Activated naive CD4-positive, alpha-beta T cell (primary cell): ENCODE measurements around the gene RRAS.

Experiments used
- DNase-seq, 4 experiments: peaks; one replicate each; lab custom pipeline; 2025; lab: John Stamatoyannopoulos, UW

RRAS gene

DNA sequence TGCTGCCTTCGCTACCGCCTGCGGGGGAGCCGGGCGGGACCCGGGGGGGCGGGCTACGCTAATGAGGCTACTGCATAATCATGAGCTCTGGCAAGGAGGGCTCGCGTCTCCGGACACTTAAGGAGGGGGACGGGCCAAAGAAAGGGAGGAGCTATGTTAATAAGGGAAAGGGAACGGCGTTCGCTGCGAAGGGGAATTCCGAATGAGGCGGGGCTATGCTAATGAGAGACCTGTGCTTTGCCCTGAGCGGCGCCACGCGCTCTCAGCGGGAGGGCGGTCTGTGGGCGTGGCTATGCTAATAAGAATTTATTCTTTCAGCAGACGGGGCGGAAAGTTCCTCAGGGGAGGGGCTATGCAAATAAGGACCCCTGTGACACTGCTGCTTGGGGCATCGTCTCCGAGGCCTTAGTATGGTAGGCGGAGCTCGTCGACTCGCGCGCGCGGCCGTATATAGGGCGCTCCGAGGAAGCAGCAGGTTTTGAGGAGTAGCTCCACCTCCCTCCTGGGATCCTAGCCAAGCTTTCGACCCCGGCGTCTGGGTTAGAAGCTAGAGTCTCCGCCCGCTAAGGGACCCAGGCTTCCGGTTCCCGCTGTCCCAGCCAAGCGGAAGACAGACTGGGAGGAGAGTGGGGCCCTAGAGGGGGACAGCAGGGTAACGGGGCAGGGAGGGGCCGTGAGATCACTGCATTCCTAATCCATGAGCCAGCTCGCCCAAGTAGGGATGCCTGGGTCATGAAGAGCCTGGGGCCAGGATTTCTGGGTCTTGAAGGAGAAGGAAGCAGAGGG lies at the start of gene RRAS:
RRAS (minus strand) TSS at position 31 of the 786 bp plus-strand sequence. CDS start 45 bp downstream, outside the sequence.
- peak; percentile 95 to 98 (median 96) for DNase-seq

DNA sequence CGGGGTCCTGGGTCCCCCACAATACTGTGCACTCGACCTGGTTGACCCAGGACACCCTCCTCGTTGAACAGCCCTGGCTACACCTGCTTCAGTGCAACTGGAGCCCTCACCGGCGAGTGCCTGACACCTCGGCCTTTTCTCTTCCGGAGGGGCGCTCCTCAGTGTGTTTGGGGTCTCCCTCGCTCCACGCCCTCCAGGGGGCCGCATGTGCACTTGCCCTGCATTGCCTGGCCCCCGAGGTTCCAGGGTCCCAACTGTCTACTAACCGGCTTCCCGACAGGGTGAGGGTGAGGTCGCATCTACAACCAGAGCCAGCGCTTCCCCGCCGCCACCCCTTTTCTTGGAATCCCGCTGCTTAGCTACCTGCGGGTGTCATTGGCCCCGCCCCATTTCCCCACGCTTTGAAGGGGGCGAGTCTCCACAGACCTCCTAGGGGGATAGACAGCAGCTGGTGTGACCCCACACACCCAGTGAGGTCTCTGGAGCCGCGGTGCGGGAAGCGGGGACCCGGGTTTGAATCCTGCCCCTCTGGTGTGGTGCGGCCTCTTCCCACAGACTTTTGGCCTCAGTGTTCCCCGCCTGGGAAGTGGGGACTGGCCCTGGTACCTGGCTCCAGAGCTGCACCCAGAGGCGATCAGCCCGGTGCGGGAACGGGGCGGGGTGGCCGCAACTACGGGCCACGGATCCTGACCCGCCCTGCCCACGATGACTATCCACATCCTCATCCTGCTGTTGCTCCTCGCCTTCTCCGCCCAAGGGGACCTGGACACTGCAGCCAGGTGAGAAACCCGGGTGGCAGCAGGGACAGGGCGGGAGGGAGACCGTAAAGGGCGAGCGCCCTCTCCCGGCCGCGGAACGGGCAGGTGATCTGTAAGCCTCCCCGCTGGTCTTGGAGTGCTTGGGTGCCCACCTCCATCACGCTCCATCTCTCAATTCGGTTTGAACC lies 49.5 kb upstream of the RRAS start, which contains the start of gene ADM5:
ADM5 (plus strand) TSS at position 462 of the 946 bp plus-strand sequence; CDS start at position 706, 244 bp downstream.
- DNase-seq = peak in 2 of 4 experiments; percentile 29 to 39

DNA sequence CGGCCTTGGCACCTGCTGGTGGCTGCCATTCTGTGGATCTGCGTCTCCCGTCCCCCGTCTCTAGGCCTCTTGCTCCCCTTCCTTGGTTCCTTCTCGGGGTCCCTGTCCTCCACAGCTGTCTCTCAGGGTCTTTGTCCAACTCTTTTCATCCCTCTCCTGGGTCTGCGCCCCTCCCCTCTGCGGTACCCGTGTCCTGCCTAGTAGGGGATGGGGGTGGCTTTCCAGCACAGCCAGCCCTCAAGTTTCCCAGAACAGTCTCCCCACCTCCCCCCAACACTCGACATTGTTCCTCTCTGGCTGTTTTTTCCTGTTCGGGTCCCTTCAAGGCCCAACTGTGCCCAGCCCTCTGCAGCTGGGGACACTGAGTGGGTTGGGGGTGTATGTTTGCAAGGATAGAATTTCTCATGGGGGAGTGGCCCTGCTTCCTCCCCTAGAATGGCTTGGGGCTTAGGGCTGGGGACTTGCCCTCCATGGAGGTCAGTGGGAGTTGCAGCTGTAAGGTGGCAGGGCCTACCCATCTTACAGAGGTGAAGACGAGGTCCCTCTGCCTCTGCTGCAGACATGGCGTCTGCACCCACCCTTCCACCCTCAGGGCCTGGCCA lies 48.7 kb upstream of the RRAS start:
- no peak for DNase-seq

- no peak for DNase-seq
These were observed 47.8 kb upstream of the RRAS start for GRCh38 chr19:49687566-49688316.

DNA sequence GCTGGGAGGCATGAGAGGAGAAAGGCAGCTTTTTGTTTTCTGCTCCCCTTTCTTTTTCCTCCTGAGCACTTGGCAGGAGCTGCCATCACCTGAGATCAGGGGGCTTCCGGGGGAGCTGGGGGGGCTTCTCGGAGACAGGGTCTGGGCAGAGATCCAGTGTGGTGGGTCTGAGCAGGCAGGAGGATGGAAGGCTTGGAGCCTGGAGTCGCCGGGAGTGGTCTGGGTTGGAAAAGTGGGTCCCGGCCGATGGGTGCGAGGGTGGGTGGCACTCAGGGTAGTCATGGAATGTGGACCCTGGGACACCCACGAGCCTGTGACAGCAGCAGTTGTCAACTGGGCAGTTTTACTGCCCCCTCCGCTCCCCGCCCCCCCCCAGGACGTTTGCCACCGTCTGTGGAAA lies 47.2 kb upstream of the RRAS start:
- DNase-seq = no peak

DNA sequence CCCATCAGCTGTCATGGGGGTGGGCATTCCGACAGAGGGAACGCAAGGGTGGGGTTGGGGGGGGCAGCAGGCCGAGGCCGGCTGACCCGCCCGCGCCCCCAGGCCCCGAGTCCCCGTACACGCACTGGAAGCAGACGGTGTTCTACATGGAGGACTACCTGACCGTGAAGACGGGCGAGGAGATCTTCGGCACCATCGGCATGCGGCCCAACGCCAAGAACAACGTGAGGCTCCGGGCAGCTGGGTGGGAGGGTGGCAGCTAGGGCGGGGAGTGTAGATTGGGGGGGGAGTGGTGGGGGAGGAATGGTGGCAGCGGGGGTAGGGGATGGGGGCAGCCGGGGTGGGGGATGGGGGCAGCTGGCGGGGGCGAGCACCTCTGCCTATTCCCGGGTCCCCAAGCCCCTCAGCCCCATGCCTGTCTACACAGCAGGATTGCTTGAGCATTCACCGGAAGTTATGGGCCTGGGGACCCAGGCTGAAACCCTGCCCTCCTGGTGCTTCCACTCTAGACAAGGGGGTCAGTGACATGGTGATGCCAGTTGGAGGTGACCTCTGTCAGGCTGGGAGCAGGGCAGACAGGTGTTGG lies 46.7 kb upstream of the RRAS start:
- no peak for DNase-seq

- DNase-seq = no peak
These were observed 45.9 kb upstream of the RRAS start for GRCh38 chr19:49685845-49686332.

DNA sequence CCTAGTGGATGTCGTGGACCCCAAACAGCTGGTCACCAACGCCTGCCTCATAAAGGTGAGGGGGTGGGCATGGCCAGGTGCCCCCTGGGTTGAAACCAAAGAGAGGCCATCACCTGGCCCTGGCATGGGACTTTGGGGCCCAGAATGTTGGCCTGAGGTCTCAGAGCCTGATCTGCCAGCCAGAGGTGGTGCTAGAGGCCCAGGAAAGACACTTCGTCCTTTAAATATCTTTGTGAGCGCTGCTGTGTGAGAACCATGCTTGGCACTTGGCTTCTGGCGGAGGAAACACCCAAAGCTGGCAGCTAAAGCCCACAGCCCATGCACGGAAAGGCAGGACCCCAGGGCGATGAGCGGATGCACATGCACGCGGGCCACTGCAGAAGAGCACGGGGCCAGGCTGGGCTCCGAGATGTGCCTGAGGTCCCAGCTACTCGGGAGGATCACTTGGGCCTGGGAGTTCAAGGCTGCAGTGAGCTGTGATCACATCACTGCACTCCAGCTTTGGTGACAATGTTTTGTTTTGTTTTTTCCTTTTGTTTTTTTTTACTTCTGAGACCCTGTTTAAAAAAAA lies 45.1 kb upstream of the RRAS start:
- DNase-seq = no peak

GRCh38 chr19:49684251-49684982 lies 44.5 kb upstream of the RRAS start:
- DNase-seq = no peak

DNA sequence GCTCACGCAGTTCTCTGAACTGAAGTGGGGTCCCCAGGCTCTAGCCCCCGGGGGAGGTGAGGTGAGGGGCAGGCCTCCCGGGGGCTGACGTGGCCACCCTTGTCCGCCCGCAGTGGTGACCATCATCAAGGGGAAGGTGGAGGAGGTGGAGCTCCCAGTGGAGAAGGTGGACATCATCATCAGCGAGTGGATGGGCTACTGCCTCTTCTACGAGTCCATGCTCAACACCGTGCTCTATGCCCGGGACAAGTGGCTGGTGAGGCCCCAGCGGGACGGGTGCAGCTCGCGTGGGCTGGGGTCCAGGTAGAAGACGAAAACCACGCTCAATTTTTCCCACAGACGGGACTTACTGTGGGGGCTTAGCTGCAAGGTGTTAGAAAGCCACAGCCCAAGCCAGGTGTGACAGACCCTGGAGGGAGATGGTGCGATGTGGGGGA lies 43.9 kb upstream of the RRAS start:
- DNase-seq = no peak

GRCh38 chr19:49682274-49682673 lies 42.3 kb upstream of the RRAS start:
- DNase-seq = no peak

DNA sequence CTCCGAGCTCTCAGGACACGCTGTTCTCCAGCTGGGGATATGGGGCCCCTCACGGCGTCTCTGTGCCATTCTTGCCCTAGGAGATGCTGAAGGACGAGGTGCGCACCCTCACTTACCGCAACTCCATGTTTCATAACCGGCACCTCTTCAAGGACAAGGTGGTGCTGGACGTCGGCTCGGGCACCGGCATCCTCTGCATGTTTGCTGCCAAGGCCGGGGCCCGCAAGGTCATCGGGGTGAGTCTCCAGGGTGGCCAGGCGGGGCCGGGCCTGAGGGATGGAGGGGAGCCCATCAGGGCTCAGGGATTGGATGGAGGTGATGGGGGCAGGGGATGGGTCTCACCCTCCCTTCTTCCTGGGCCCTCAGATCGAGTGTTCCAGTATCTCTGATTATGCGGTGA lies 41.9 kb upstream of the RRAS start:
- no peak for DNase-seq

DNA sequence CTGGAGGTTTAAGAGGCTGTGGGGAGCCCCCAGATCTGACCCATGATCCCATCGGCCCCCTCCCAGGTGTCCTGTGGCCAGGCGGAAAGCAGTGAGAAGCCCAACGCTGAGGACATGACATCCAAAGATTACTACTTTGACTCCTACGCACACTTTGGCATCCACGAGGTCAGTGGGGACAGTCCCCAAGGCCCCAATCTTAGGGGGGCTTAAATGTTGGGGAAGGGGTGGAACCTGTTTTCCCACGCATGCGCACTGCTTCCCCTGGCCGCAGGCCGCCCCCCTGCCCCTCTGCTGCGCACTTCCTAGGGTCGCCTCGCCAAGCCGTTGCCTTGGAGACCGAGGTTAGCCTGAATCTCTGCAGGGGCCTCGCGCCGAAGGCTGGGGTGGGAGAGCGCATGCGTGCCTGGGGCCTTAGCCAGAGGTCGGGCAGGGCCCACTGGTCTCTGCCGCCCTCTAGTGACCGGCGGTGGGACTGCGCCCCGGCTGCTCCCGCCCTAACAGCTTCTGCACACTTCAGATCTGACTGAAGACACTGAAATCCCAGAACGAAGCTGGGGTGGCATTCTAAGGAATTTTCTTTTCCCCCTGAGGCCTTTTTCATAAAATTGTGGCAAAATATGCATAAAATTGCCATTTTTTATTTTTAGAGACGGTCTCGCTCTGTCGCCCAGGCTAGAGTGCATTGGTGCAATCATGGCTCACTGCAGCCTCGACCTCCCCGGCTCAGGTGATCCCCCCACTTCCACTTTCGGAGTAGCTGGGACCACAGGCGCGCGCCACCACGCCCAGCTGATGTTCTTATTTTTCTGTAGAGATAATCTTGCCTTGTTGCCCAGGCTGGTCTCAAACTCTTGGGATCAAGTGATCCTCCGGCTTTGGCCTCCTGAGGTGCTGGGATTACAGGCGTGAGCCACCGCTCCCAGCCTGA lies 40.7 kb upstream of the RRAS start:
- peak; percentile 89 to 98 (median 96) for DNase-seq

DNA sequence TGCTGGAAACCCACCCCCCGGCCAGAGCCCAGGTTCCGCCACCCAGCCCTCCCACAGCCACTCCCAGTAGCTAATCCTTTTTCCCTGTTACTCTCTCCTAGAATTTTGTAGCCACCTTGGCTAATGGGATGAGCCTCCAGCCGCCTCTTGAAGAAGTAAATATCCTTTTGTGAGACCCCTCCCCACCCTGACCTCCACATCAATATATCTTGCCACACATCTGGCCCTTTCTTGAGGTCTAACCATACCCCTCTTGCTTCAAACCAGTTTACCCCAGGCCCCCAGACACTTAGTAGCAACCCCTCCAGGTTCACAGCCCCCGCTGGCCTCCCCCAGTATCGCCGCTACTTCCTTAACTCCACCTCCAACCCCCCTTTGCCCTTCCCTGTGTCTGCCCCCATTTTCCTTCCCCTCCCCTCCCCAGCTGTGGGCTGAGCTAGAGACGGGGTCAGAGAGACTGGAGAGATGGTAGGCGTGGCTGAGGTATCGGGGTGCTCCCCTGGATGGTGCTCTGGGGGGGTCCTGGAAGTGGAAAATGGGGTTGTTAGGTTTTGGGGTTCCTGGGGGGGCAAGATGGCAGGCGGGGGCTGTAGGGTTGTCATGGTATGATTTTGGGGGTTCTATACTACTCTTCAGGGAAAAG lies 39.9 kb upstream of the RRAS start:
- no peak for DNase-seq

GRCh38 chr19:49678985-49679770 lies 39.2 kb upstream of the RRAS start:
- no peak for DNase-seq

DNA sequence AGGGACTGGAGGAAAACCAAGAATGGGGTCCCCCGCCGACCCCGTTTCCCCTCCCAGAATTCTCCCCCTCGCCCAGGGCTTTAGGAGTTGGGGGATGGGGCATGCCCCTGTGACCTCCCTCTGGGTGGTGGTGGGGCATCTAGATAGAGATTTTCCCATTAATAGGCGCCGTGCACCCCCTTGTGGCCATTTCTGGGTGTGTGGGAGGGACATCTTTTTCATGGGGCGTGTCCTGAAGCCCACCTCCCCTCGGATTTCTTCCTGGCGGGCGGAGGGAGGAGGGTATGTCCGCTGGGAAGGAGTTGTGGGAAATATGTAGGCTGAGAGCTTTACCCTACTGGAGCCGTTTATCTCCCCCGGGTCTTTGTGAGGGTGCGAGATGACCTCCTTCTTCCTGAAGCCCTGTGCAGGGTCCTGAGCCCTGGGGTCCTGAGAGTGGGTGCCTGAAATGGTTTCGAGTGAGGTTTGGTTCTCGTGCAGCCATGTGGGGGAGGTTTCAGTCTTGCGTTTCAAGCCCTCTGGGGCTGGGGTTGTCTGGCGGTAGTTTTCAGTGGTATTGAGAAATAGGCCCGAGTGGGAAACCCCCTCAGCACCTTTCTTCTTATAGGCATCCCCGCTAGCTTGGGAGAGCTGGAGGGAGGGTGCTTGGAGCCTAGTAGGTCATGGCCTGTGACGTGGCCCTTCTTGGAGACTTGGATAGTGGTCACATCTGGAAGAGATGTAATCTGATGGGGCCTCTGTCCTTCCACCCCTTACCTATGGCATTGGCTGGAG lies 38.1 kb upstream of the RRAS start:
- DNase-seq = peak; percentile 55 to 78 (median 76)
